HEK293T (cell line): ENCODE results near the gene TTC7B.

Experiments used
- ARNT ChIP-seq: fragments of 450-650 bp; IDR thresholded peaks from 2 replicates; pipeline ENCODE4 v1.6.1; 2017; ENCODE audit warnings: mild to moderate bottlenecking
- BHLHE40 ChIP-seq: fragments of 450-650 bp; IDR thresholded peaks from 2 replicates; pipeline ENCODE4 v1.6.1; 2016; ENCODE audit warnings: mild to moderate bottlenecking, moderate library complexity, borderline replicate concordance
- FOXK2 ChIP-seq: fragments of 450-650 bp; IDR thresholded peaks from 2 replicates; pipeline ENCODE4 v1.6.1; 2016; ENCODE audit warnings: mild to moderate bottlenecking
- FOXM1 ChIP-seq: fragments of 450-650 bp; IDR thresholded peaks from 2 replicates; pipeline ENCODE4 v1.6.1; 2017; ENCODE audit warnings: mild to moderate bottlenecking, borderline replicate concordance
- HDGF ChIP-seq: fragments of 450-650 bp; IDR thresholded peaks from 2 replicates; pipeline ENCODE4 v1.6.1; 2017; ENCODE audit warnings: antibody characterized with exemption, borderline replicate concordance

DNA sequence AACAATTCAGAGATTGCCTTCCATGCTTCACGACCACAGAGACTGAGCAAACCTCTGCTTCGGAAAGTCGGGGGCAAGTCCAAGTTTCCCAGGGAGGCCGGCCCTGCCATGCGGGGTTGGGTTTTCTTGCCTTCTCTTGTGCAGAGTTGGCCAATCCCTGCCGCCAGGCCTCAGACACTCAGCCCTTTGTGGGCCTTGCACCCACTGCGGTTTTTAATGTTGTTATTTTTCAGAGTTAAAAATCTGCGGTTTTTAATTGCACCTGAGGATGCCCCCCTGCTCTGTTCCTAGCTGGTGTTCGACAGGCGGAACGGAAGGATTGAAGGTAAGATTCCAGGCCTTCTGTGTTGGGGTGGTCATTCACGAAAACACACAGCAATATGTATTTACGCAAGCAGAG, 310.7 kb downstream of the TTC7B start:
- TF ChIP-seq FOXK2 (no peak), BHLHE40 (no peak), ARNT (no peak), HDGF (no peak), FOXM1 (no peak)
